Left cardiac atrium (tissue), 4 donors: ENCODE measurements around the gene DDTL. TPM values are rescaled to one million over a fixed set of nuclear protein-coding genes. Genes with fewer than 3 reads are reported as not detected.
A peak's percentile ranks its signal among the peaks of the same experiment; 100 is the strongest.
"Not testable (repeated sequence)": the region's sequence is repeated elsewhere in the genome, so short reads cannot be mapped to it uniquely, and the experiment has no call there.

ENCODE experiments used
- ATAC-seq, 2 donors: fragments of 200-7000 bp; cut with Tn5 transposase; one replicate each; pipeline ENCODE4 v1.9.1; 2020; ENCODE audit warnings: mild to moderate bottlenecking in 2 of 2, moderate library complexity in 2 of 2
- DNase-seq: peaks from one replicate; pipeline ENCODE4 v3.0.0-alpha.2; 2020
- intact Hi-C, 2 donors: fragments of 100-400 bp; cut with DNase I; formaldehyde crosslinking; loops; one replicate each; pipeline versions ENCODE4 v1.14.1 to v1.15.1; 2022 to 2023
- total RNA-seq, 2 donors: library from RNA; stranded (reverse); fragmentation: NEBNext Ultra II Directional; extraction: Animal tissue kit (Norgen Biotek cat#: 25700); gene quantifications; one replicate each; pipeline ENCODE4 v1.2.1, GENCODE V29; 2021
- donor health status: DM: no; HTN: yes; CAD: no.
- donor health status: DM: no; HTN: yes; CAD: no; lungs with severe emphysema.
- donor health status: DM: yes; HTN: yes; CAD: no.
- donor health status: Dilated cardiomyopathy.

DDTL gene
- total RNA-seq, 2 donors from 2014 or later: 1.3 to 2.1 TPM

- DNase-seq, ATAC-seq, intact Hi-C loops: not testable (repeated sequence)
Measured at GRCh38 chr22:23993581-23994177, 27.0 kb downstream of the DDTL start.

- DNase-seq (no peak), ATAC-seq (no peak)
- intact Hi-C loops: loop anchor here in 1 of 2 donors (5.0 kb wide), 1 partner anchor 45 kb away; no protein-coding TSS in a partner anchor
Measured at GRCh38 chr22:23997092-23997491, 30.4 kb downstream of the DDTL start.

- not testable (repeated sequence) for DNase-seq, ATAC-seq
- intact Hi-C loops: loop anchor here in 1 of 2 donors (5.0 kb wide), 1 partner anchor 47 kb away; no protein-coding TSS in a partner anchor
Measured at GRCh38 chr22:23999779-24000178, 33.1 kb downstream of the DDTL start.

DNA sequence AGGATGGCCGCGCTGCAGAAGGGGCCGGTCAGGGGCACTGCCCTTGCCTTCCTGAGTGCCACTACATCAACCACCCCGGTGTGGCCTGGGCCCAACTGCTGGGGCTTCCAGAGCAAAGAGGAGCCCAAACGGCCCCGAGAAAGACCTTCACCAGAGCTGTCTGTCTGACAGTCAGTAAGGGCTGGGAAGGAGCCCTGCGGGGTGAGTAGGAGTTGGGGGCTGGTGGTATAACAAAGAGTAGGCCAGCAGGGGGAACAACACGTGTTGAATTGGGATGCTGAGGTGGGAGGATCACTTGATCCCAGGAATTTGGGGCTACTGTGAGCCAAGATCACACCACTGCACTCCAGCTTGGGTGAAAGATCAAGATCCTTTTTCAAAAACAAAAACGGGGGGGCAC is 34.6 kb downstream of the DDTL start:
- no peak for ATAC-seq
- intact Hi-C loops: no loop called here
- DNase-seq: no peak

- intact Hi-C loops: no loop called here
- DNase-seq: no peak
- no peak for ATAC-seq
Measured at GRCh38 chr22:24002272-24002671, 35.6 kb downstream of the DDTL start.

GRCh38 chr22:24002851-24003250 is 36.2 kb downstream of the DDTL start:
- DNase-seq: no peak
- ATAC-seq: no peak
- intact Hi-C loops: no loop called here

GRCh38 chr22:24003887-24004286 is 37.2 kb downstream of the DDTL start:
- no peak for ATAC-seq
- intact Hi-C loops: no loop called here
- no peak for DNase-seq

GRCh38 chr22:24005201-24005600 is 38.5 kb downstream of the DDTL start, which contains the start of gene GSTT4:
TSS of gene GSTT4 (minus strand) at chr22:24005453. CDS start at chr22:24005356, 97 bp downstream.
- intact Hi-C loops: no loop called here

DNA sequence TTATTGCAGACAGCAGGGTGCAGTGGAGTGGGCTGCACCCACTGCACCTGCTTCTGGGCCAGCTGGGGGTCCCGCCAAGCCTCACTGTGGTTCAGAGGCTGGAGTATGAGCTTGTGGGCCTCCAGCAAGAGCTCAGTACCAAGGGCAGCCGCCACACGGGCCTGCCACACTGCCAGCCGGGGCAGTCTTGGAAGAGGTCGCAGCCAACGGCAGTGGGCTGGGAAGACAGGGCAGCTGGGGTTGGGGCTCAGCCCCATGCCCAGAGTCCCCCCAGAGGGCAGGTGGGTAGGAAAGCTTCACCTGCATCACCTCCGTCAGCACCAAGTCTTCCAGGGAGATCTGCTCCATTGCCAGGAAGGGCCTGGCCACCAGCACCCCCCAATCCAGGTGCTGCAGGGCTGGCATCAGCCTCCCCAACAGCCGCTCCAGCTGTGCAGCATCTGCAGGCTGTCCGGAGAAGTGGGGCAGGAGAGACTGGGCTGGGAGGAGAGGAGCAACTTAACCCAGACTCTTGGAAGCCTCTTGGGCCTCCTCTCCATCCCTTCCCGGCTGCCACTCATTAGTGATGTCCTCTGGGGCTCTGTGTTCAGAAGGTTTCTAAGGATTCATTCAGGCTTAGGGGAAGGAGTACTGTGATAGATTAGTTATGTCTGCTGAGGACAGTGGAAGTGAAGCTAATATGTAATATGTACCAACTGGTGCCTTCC is 39.7 kb downstream of the DDTL start:
- ATAC-seq: no peak
- intact Hi-C loops: no loop called here

More at GRCh38 chr22:24005201-24005600, 38.5 kb downstream of the DDTL start, which contains the start of gene GSTT4:
- ATAC-seq: peak; percentile 68 to 94
- DNase-seq: peak; percentile 61

DNA sequence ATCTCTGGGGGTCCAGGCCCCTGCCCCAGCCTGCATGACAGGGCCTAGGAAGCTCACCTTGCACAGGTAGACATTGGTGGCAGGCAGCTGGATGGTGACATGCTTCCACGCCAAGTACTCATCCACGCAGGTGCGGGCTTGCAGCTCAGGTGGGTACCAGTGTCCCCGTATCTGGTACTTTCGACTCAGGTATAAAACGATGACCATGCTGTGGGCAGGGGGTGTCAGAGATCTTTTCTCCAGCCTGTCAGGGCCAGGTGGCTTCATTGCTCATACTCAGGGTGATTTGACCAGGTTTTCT is 40.2 kb downstream of the DDTL start:
- DNase-seq: no peak
- intact Hi-C loops: no loop called here
- ATAC-seq: no peak

More for the DNA sequence above, 39.7 kb downstream of the DDTL start:
- DNase-seq: no peak

GRCh38 chr22:24007253-24008021 is 40.7 kb downstream of the DDTL start:
- DNase-seq (no peak), ATAC-seq (no peak)
- intact Hi-C loops: no loop called here

GRCh38 chr22:24008022-24008283 is 41.3 kb downstream of the DDTL start:
- intact Hi-C loops: no loop called here
- no peak for DNase-seq
- no peak for ATAC-seq

GRCh38 chr22:24008381-24009226 is 41.9 kb downstream of the DDTL start:
- intact Hi-C loops: no loop called here
- DNase-seq (no peak), ATAC-seq (no peak)

GRCh38 chr22:24009227-24010017 is 42.7 kb downstream of the DDTL start:
- intact Hi-C loops: no loop called here
- ATAC-seq (no peak), DNase-seq (no peak)

DNA sequence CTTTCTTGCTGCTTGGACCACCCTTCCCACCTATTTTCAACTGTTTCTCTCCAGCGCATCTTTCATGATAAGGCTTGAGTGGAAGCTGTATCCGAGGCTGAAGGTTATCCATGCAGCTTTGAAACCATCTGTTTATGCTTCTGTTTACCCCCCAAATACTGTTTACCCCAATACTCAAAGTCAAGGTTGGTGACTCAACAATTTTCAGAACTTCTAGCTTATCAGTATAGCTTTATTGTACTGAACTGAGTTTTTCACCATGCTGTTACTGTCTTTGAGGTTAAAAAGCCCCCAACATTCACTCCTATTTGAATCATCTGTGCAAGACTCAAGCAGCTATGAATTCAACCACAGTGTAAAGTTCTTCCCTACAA is 43.3 kb downstream of the DDTL start:
- intact Hi-C loops: no loop called here
- no peak for ATAC-seq
- no peak for DNase-seq

- DNase-seq: no peak
- intact Hi-C loops: no loop called here
- ATAC-seq: peak in 1 of 2 donors; percentile 2
Measured at GRCh38 chr22:24011735-24012068, 45.0 kb downstream of the DDTL start.

- ATAC-seq: no peak
- intact Hi-C loops: no loop called here
- no peak for DNase-seq
Measured at GRCh38 chr22:24016156-24016555, 49.5 kb downstream of the DDTL start.

DNA sequence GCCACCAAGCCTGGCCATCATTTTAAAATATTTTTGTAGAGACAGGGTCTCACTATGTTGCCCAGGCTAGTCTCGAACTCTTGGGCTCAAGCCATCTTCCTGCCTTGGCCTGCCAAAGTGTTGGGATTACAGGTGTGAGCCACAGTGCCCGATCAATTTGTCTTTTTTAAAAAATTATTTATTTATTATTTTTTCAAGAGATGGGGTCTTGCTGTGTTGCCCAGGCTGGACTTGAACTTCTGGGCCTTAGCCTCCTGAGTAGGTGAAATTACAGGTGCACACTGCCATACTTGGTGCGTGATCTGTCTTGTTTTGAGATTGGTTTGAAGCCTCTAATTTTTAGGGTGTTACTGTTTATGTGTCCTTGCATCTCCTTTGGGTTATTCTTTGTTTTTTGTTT is 54.6 kb downstream of the DDTL start:
- intact Hi-C loops: no loop called here
- no peak for ATAC-seq
- no peak for DNase-seq
